GM21515 (cell line): ENCODE results near the gene CTBP1.
"Not testable (repeated sequence)": the region's sequence is repeated elsewhere in the genome, so short reads cannot be mapped to it uniquely, and the experiment has no call there.

Source experiments
- ATAC-seq: cut with Tn5 transposase; IDR thresholded peaks from one replicate; pipeline ENCODE4 v1.9.1; 2021; ENCODE audit not compliant: unreplicated experiment

The CTBP1 gene

GRCh38 chr4:1248245-1249147, at the start of gene CTBP1:
TSS of gene CTBP1 (minus strand) at chr4:1249130. CDS start at chr4:1241331, 7,799 bp downstream.
- ATAC-seq = peak; percentile 36

DNA sequence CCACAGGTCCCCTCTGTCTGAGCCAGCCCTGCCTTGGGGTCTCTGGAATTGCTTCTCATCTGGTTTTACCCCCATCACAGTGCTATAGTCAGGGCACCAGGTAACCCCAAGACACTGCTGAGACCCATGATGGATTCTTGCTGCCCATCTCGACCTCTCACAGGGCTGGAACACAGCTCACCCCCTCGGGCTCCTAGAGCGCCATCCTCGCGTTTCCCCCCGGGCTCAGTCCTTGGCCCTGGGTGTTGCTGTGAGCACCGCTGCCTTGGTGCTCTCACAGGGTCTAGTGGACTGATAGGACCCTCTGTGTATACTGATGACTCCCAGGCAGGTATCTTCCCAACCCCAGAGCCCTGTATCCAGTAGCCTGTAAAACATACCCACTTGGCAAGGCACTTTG, 49.5 kb upstream of the CTBP1 start:
- no peak for ATAC-seq

GRCh38 chr4:1297456-1298325, 48.8 kb upstream of the CTBP1 start:
- ATAC-seq = no peak

DNA sequence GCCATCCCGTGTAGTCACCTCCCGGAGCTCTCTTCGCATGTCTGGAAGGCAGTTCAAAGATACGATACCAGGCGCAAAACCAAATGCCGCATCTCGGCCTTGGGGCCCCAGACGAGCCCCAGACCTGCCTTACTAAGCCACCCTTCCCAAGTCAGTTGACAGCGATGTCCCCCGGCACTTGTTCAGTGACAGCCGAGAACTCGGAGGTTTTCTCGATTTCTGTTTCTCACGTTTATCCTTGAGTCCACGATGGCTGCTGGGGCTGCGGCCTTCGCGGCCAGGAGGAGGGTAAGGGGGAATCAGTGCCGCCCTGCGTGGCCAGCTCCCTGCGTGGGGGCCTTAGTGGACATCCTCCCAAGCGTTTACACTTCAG, 48.1 kb upstream of the CTBP1 start:
- no peak for ATAC-seq

DNA sequence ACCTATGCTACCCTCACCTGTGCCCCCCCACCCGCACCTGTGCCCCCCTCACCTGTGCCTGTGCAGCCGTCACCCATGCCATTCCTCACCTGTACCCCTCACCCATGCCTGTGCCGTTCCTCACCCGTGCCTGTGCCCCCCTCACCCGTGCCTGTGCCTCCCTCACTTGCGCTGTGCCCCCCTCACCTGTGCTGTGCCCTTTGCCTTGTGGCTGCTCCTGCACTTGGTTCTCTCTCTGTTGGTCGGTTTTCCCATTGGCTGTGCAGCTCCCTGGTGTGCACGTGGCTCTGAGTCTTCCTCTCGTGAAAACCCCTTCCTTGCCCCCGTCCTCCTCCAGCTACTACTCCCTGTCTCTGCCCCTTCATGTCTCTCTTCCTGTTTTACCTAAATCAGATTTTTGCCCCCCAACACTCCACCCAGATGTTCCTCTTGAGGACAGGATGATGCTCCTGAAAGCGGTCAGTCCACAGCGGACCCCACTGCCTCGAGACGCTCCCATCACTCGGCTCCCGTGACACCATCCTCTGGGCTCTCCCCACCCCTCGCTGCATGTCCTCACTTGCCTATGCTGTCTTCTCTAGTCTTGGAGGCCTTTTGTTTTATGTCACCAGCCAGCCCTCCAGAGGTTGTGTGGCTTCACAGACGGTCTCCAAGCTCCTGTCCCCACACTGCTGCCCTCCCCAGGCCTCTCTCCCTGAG, 47.5 kb upstream of the CTBP1 start:
- ATAC-seq = no peak

DNA sequence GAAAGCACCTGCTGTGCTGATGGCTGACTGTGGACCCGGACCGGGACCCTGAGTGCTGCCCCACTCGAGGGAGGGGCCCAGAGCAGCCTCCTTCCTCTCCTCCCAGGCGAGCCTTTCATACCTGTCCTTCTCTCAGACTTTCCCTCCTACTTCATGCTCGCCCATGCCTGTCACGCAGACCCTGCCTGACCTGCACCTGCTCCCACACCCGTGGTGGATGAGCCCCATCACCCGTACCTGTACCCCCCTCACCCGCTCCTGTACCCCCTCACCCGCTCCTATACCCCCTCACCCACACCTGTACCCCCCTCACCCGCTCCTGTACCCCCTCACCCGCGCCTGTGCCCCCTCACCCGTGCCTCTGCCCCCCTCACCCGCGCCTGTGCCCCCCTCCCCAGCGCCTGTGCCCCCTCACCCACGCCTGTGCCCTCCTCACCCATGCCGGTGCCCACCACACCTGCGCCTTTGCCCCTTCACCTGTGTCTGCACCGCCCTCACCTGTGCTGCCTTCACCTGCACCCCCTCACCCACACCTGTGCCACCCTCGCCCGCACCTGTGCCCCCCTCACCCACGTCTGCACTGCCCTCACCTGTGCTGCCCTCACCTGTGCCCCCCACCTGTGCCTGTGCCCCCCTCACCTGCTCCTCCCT, 46.6 kb upstream of the CTBP1 start:
- no peak for ATAC-seq

DNA sequence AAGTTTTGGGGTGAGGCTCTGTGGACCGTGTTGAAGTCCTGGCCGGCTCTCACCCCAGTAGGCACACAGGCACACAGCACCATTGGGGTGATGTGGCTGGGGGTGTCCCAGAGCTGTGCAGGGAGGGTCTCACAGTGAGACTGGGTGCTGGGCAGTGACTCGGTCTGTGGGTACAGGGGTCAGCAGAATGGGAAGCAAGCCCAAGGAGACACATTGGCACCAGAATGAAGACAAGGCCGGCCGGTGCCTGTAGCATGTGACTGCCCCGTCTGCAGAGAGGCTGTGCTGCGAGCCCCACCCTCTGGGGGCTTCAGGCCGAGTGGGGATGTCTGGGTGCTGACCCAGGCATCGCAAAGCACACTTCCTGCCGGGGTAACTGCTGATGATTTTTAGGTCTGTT, 46.0 kb upstream of the CTBP1 start:
- ATAC-seq = no peak

GRCh38 chr4:1294424-1294823, 45.5 kb upstream of the CTBP1 start:
- ATAC-seq = no peak

- no peak for ATAC-seq
These were observed 45.1 kb upstream of the CTBP1 start for GRCh38 chr4:1293991-1294390.

DNA sequence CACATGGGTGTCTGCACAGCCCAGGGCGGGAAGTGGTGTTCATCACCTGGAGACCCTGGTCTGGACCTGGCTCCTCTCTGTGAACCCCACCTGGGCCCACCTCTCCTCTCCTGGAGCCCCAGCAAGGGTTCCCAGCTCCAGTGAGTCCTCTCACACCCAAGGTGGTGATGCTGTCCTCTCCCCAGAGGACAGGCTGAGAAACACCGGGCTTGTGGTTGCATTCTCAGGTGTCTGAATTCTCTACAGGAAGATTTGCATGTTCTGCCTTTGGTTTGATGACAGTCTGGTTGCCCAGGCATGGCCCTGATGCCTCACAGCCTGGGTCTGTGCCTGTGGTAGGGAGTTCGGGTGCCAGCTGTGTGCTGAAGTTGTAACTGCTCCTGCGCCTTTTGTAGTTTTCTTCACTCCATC, 44.6 kb upstream of the CTBP1 start:
- ATAC-seq = no peak

GRCh38 chr4:1292703-1293011, 43.7 kb upstream of the CTBP1 start:
- not testable (repeated sequence) for ATAC-seq

- no peak for ATAC-seq
These were observed 43.2 kb upstream of the CTBP1 start for GRCh38 chr4:1291996-1292702.

DNA sequence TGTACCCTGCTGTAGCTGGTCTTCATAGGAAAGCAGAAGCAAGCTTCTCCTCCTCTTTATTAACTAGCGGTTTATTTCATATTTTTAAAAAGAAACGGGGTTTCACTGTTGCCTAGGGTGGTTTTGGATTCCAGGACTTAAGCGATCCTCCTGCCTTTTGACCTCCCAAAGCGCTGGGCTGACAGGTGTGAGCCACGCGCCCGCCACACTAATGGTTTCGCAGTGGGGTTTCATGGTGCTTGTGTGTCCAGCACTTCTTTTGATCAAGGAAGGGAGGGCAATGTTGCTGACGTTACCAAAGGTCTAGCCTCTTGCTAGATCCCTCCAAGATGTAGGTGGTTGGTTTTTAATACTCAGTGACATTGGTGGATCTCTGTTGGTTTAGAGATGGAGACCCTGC, 42.2 kb upstream of the CTBP1 start:
- no peak for ATAC-seq

GRCh38 chr4:1290165-1290977, 41.4 kb upstream of the CTBP1 start:
- ATAC-seq = no peak

- peak; percentile 87 for ATAC-seq
These were observed 40.6 kb upstream of the CTBP1 start, which contains the start of gene MAEA for GRCh38 chr4:1289207-1290164. TSS of gene MAEA (plus strand) at chr4:1289891. CDS start at chr4:1289914, 23 bp downstream.

DNA sequence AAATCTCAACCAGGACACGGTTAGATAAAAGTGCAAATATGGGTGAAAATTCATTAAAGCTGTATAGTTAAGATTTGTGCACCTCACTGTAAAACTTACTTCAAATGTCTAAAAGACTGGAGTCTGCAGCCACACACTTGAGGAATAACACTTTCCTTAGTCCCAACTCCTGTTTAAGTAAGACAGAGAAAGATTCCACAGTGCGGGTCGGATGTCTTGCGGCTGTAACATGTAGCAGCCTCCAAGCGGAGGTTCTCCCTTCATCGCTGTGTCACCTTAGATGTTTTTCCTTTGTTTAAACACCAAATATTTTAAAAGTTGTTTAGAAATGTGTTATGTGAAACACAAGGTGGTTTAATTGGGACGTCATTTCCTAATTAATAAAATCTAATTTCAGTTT, 39.9 kb upstream of the CTBP1 start:
- ATAC-seq = no peak

GRCh38 chr4:1285790-1286553, 37.0 kb upstream of the CTBP1 start:
- no peak for ATAC-seq
